Neural crest cell (in vitro differentiated cells): ENCODE data around the gene ZNF670. TPM values are rescaled to one million over a fixed set of nuclear protein-coding genes. Genes with fewer than 3 reads are reported as not detected.
"Not testable (repeated sequence)": the region's sequence is repeated elsewhere in the genome, so short reads cannot be mapped to it uniquely, and the experiment has no call there.

ENCODE experiments used
- DNase-seq: peaks from one replicate; pipeline ENCODE4 v3.0.0; 2021; ENCODE audit warnings: low read depth, mixed read lengths, low spot score
- H3K27ac Mint-ChIP-seq: one replicate; pipeline ENCODE4 v1.8.0; 2021; ENCODE audit warnings: mild to moderate bottlenecking, mixed read lengths; ENCODE audit not compliant: unreplicated experiment
- H3K27me3 Mint-ChIP-seq: 2 replicates; pipeline ENCODE4 v1.8.0; 2021; ENCODE audit warnings: low read depth, mild to moderate bottlenecking, mixed read lengths
- H3K36me3 Mint-ChIP-seq: 2 replicates; pipeline ENCODE4 v1.8.0; 2021; ENCODE audit warnings: low read depth, mild to moderate bottlenecking, mixed read lengths
- H3K4me1 Mint-ChIP-seq: 2 replicates; pipeline ENCODE4 v1.8.0; 2021; ENCODE audit warnings: mixed read lengths
- H3K4me3 Mint-ChIP-seq: one replicate; pipeline ENCODE4 v1.8.0; 2021; ENCODE audit warnings: mild to moderate bottlenecking, mixed read lengths
- H3K9me3 Mint-ChIP-seq: 2 replicates; pipeline ENCODE4 v1.8.0; 2021; ENCODE audit warnings: mixed read lengths
- CTCF ChIP-seq: fragments of 200-600 bp; sonication (generic); conservative IDR thresholded peaks from 2 replicates; pipeline ENCODE4 v1.5.0; 2021; ENCODE audit warnings: antibody characterized with exemption, mild to moderate bottlenecking
- long read RNA-seq: library from polyadenylated mRNA; unstranded; transcript quantifications from one replicate; pipeline ENCODE4 v2.0.0, GENCODE V29; 2020
- total RNA-seq: library from RNA; stranded (reverse); gene quantifications from 2 replicates; pipeline ENCODE4 v1.2.1, GENCODE V29; 2021

The ZNF670 gene
- total RNA-seq, result 12.2 and 13.2 TPM in 2 replicates
- long read RNA-seq, transcript ZNF670-201 (4 exons, 1,994 nt), result major isoform, 62 of 68 reads
- long read RNA-seq, partial matches to known transcripts, result 0 of 68 reads
- long read RNA-seq, other reads (novel, unspliced or antisense), result 6 of 68 reads

- Mint-ChIP-seq H3K4me1 (peaks cover 33% of the 10 kb centered on the region), H3K27ac (peak within 1 kb of the TSS; percentile 98), H3K36me3 (peaks cover 50% of the 10 kb centered on the region), H3K4me3 (peak within 1 kb of the TSS; percentile 98), H3K27me3 (no peaks in the 10 kb centered on the region), H3K9me3 (peaks cover 18% of the 10 kb centered on the region)
- DNase-seq, result peak; percentile 88
- TF ChIP-seq CTCF, result peak; percentile 13
Measured at GRCh38 chr1:247078258-247079140, at the start of gene ZNF670. Gene ZNF670 (minus strand): TSS chr1:247078811. CDS start chr1:247078596, 215 bp downstream.

DNA sequence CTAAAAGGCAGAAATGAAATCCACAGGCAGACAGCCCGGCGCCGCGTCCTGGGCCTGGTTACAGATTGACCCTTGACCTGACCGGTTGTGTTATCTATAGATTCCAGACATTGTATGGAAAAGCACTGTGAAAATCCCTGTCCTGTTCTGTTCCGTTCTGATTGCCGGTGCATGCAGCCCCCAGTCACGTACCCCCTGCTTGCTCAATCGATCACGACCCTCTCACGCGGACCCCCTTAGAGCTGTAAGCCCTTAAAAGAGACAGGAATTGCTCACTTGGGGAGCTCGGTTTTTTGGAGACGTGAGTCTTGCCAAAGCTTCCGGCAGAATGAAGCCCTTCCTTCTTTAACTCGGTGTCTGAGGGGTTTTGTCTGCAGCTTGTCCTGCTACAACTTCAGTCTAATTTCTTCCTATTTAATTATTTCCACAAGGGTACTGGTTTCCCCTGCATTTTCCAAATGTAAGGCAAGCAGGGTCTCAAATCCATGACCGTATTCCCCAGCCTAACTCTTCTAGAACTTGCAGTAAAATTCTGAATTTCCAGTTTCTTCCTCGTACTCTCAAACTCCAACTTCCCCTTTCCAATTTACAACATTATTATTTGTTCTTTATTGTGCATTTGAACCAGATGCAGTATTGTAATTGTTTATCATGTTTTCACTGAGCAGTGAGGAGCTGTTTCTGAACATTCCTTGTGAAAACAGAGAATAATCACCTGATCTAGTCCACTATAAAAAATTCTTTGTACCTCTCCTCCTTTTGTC is 49.1 kb upstream of the ZNF670 start:
- H3K9me3 Mint-ChIP-seq, H3K27me3 Mint-ChIP-seq, H3K4me1 Mint-ChIP-seq, DNase-seq: not testable (repeated sequence)
- peaks cover 36% of the 10 kb centered on the region for H3K36me3 Mint-ChIP-seq
- H3K4me3 Mint-ChIP-seq, result peak overlapping the region; percentile 97
- peak overlapping the region; percentile 88 for H3K27ac Mint-ChIP-seq

GRCh38 chr1:247126601-247127000 is 48.0 kb upstream of the ZNF670 start:
- not testable (repeated sequence) for DNase-seq, H3K27me3 Mint-ChIP-seq, H3K9me3 Mint-ChIP-seq, H3K4me1 Mint-ChIP-seq, H3K4me3 Mint-ChIP-seq, H3K27ac Mint-ChIP-seq
- H3K36me3 Mint-ChIP-seq, result peaks cover 27% of the 10 kb centered on the region

DNA sequence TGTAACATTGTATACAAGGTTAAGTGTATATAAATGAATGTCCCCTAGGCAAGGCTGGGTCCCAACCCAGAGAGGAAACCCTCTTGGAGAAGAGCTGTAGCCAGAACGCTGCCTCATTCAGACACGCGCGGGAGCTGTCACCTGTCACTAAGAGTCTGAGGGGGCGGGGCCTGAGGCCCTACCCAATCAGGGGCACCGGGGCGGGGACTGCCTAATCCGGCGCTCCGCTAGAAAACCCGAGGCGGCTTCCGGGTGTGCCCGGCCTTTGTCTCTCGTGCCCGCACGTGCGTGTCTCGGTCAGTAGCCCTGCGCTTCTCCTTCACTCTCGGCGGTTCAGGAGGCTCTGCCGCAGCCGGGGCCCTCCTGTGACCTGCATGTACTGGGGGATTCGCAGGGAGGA is 47.6 kb upstream of the ZNF670 start:
- H3K4me3 Mint-ChIP-seq, DNase-seq, H3K9me3 Mint-ChIP-seq, H3K27ac Mint-ChIP-seq, H3K4me1 Mint-ChIP-seq, H3K27me3 Mint-ChIP-seq: not testable (repeated sequence)
- peaks cover 27% of the 10 kb centered on the region for H3K36me3 Mint-ChIP-seq

DNA sequence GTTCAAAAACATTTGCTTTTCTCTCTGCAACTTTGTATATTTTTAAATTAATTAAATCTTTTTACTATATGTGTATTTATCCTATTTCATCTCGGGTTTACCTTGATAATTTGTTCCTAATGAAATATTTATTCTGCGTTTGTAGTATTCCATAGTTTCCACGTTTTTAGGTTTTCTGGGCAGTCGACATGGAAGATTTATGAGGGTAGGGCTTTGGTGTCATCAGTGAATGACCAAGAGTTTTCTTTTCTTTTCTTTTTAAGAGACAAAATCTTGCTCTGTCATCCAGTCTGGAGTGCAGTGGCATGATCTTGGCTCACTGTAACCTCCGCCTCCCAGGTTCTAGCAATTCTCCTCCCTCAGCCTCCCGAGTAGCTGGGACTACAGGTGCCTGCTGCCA is 42.8 kb upstream of the ZNF670 start:
- H3K36me3 Mint-ChIP-seq, result peaks cover 12% of the 10 kb centered on the region

GRCh38 chr1:247120408-247120668 is 41.7 kb upstream of the ZNF670 start:
- H3K27ac Mint-ChIP-seq, H3K4me1 Mint-ChIP-seq, H3K27me3 Mint-ChIP-seq, H3K9me3 Mint-ChIP-seq, DNase-seq, H3K4me3 Mint-ChIP-seq: not testable (repeated sequence)
- H3K36me3 Mint-ChIP-seq, result peaks cover 12% of the 10 kb centered on the region

More for the DNA sequence above, 42.8 kb upstream of the ZNF670 start:
- H3K4me3 Mint-ChIP-seq, result no peak overlapping the region
- no peak for DNase-seq
- H3K27ac Mint-ChIP-seq, result no peak overlapping the region
- H3K27me3 Mint-ChIP-seq, result no peaks in the 10 kb centered on the region
- TF ChIP-seq CTCF, result no peak
- H3K4me1 Mint-ChIP-seq, result no peaks in the 10 kb centered on the region
- peaks cover 3% of the 10 kb centered on the region for H3K9me3 Mint-ChIP-seq

DNA sequence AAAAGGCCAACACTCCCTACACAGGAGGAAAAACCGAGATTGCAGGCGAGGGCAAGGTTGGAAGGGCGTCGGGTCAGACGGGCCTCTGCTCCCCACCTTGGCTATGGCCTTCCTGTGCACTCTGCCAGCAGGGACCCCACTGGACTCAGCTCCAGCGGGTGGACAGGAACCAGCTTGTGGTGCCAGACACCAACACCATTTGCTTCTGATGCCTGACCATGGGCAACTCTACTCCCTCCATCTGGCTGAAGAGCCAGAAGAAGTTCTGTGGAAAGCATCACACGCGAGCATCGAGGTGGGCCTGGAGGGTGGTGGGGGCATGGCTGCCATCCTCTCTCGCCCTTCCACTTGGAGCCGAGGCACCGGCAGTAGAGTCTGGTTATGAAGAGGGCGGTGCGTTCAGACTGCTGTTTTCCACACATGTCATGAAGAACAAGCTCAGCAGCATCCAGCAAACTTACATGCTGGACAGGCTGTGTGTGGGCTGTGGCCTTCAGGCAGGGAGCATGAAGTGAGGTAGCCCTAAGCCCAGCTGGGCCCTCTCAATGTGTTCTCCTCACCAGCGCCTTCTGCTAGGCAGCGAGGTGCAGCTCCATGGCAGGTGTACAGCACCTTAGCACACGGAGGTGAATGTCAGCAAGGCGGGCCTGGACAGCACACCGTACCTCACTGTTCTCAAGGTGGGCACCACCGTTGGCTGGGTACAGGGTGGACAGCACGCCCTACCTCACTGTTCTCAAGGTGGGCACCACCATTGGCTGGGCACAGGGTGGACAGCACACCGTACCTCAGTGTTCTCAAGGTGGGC is 41.2 kb upstream of the ZNF670 start:
- TF ChIP-seq CTCF, result no peak
- Mint-ChIP-seq H3K9me3 (peaks cover 3% of the 10 kb centered on the region), H3K4me3 (no peak overlapping the region), H3K27ac (no peak overlapping the region), H3K36me3 (peaks cover 10% of the 10 kb centered on the region), H3K27me3 (peaks cover 3% of the 10 kb centered on the region), H3K4me1 (no peaks in the 10 kb centered on the region)
- no peak for DNase-seq
